ENCODE results near the gene MAGI1.

MAGI1 gene

GRCh38 chr3:65331730-65332129, 707.0 kb downstream of the MAGI1 start:
- DNase-seq = no peak

GRCh38 chr3:65330072-65330471, 708.6 kb downstream of the MAGI1 start:
- DNase-seq = no peak

GRCh38 chr3:65328148-65328547, 710.6 kb downstream of the MAGI1 start:
- no peak for DNase-seq

- DNase-seq = no peak
These were observed 712.1 kb downstream of the MAGI1 start for GRCh38 chr3:65326574-65326973.

GRCh38 chr3:65322910-65323309, 715.8 kb downstream of the MAGI1 start:
- no peak for DNase-seq

- DNase-seq = no peak
These were observed 720.5 kb downstream of the MAGI1 start for GRCh38 chr3:65318231-65318630.

- DNase-seq = no peak
These were observed 723.8 kb downstream of the MAGI1 start for GRCh38 chr3:65314916-65315315.

GRCh38 chr3:65314269-65314668, 724.4 kb downstream of the MAGI1 start:
- no peak for DNase-seq

- DNase-seq = no peak
These were observed 725.1 kb downstream of the MAGI1 start for GRCh38 chr3:65313666-65314065.

GRCh38 chr3:65305836-65306235, 732.9 kb downstream of the MAGI1 start:
- no peak for DNase-seq

All from AML-193 (cell line).